HG02798 (cell line): ENCODE measurements around the gene CDH13.

Experiments used
- ATAC-seq: cut with Tn5 transposase; IDR thresholded peaks from one replicate; pipeline ENCODE4 v1.9.1; 2021; ENCODE audit warnings: mild to moderate bottlenecking; ENCODE audit not compliant: unreplicated experiment, poor library complexity

CDH13 gene

DNA sequence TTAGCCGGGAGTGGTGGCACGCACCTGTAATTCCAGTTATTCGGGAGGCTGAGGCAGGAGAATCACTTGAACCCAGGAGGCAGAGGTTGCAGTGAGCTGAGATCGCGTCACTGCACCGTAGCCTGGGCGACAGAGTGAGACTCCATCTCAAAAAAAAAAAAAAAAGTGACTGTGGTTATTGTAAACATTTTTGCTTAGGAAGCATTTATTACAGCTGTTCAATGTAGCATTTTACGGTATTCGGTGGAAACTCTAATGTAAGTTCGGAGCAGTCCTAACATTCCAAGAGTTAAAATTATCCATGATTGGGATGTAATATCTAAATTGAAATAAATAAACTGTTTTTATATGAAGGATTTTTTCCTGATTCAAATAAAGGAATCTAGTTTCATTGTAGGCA, 926.2 kb downstream of the CDH13 start:
- ATAC-seq, result no peak

DNA sequence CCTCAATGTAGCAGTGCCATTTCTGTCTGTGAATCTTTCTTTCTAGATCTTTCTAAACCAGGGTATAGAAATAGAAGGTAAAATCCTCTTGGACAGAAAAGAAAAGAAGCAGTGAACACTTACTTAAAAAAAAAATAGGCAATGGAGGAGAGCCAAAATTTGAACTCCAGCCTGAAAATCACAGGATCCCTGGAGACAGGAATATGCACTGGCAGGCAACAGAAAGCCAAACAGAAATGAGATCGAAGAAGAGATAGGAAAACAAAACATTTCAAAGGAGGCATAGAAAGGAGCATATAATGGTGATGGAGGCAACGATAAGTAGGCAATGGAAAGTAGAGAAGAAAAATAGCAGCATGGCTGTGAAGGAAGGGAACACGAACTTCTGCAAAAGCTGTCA, 927.3 kb downstream of the CDH13 start:
- no peak for ATAC-seq

DNA sequence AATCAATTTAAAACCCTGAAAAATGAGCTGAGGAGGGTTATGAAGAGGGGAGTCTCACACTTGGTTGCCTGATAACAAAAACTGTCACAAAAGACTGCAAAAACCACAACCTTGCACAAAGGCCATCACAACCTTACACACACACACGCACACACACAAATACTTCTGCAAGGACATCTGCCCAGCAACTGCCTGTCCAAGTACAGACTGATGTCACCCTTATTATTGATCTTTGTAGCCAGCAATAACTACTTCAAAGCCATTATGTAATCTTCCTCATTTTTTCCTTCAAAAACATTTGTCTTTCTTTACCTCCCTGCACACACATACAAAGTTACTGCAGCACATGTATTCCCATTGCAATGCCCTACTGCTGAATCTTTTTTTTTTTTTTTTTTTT, 927.8 kb downstream of the CDH13 start:
- ATAC-seq, result no peak

DNA sequence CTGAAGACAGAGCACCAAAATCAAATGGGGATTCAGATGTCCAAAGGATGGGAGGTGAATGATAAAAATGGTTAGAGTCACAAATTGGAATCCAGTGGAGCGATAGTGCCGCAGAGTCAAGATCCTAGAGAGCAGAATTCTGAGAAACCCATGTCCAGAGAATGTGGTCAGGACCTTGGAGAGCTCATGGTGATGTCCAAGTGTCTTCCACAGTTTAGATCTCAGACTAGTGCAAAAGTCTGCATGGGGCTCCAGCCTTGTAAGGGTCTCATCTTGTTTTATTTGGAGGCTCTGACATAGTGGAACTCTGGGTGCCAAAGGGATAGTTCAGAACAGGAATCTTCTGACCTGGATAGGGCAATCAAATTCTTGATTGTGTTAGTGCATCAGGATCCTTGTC, 935.1 kb downstream of the CDH13 start:
- no peak for ATAC-seq

DNA sequence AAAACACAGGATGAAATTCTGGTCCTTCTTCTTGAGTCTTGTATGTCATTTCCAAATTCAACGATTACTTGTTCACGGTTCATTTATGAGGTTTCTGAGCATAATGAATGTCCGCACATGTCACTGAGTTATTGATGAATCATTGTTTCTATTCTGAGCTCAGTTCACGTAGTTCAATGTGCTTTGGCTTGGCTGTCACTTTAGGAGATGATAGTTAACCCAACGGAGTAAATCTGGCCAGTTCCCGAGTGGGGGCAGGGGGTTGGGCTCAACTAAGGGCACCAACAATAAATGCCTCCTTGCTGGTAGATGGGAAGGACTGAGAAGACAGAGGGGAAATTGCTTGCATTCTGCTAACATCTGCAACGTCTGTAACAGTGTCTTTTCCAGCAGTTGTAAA, 941.6 kb downstream of the CDH13 start:
- ATAC-seq, result no peak

DNA sequence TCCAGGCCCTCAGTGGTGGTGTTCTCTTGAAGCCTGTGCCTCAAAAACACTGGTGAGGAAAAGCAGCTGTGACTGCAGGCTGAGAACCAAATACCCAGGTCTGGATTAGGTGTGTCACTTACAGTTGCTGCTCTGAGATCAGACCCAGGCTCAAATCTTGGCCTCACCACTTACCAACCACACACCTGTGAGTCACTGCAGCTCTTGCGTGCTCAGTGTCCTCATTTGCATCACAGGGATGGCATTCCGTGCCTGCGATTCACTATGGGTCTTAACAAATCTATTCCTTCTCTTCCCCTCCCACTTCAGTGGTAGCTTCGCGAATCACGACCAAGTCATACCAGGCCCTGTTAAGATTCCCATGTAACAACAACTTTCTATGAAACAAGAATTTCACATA, 947.6 kb downstream of the CDH13 start:
- no peak for ATAC-seq

DNA sequence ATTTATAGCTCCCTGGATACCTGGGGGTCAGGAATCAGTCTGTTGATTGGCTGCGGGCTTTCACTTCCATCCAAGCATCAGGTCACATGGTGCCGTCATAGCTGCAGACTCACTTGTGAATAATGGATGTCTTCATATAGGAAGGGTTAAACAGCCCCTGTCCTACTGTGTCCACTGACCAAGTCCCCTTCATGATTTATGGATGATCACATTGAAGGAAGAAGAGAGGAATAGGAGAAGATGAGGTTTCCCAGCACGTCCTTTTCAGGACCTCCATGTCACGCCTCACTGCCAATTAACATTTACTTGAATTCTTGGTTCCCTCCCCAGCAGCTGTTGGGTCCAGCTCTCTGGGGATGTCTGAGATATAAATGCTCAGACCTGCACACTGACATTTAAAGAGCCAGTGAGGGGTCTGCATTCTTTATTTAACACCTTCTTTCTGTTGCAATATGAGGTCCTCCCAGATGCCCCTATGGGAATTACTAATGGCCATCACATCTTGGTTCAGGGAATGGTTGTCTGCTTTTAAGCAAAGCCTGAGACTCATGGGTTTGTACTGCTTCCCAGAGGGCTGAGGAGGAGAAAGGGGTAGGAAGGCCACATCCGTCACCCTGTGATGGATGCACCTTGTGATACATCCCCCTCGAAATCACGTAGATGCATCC, 950.4 kb downstream of the CDH13 start:
- no peak for ATAC-seq

DNA sequence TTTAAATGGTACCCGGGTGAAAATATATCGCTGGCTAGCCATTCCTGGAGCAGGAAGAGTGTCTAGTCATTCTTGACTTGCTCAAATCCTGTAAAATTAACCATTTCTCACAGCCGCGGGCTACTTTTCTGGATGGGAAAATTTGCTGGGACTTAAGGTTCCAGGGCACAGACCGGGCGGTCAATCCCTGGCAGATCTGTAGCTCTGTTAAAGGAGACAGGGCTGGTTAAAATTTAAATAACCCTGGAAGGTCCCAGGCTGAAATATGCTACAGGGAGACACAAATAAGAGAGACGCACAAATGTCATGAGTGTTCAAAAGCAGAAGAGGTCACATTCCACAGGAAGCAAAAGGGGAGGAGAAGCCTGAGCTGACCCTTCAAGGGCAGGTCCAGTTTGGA, 951.4 kb downstream of the CDH13 start:
- ATAC-seq, result no peak

DNA sequence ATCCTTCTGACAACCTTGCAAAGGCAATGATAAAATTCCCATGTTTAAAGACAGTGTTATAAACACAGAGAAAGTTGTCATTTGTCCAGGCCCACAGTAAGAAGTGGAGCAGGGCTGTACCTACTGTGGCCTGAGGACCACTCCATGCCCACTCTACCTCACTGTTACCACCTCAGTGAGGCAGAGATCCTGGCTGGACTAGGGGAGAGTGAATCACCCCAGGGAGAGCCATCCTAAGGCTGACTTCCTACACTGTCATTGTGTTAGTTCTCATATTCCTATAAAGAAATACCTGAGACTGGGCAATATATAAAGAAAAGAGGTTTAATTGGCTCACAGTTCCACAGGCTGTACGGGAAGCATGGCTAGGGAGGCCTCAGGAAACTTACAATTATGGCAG, 952.3 kb downstream of the CDH13 start:
- no peak for ATAC-seq

DNA sequence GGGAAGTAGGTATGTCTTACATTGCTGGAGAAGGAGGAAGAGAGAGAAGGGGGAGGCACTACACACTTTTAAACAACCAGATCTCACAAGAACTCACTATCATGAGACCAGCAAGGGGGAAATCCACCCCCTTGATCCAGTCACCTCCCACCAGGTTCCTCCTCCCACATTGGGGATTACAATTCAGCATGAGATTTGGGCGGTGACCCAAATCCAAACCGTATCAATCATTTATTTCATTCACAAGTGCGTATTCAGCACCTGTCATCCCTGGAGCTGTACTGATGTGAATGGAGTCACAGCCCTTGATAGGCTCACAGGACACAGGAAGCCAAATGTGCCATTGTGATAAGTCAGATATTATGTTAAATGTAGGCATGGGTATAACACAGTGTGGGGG, 952.7 kb downstream of the CDH13 start:
- ATAC-seq, result no peak

DNA sequence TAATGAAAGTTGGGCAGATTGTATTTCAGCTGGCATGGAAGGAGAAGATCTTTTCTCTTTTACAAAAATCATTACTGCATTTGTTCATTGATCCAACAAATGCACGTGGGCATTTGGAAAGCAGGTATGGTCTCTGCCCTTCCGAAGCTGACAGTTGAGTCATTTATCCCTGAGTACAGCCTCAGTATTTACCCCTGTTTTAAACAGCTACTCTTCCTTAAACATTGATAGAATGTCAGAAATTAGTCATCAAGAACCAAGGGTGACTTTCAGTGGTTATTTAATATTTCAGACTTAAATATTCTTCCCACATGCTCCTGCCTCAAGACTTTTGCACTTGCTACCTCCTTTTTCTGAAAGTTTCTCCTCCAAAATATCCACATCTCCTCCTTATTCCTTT, 954.3 kb downstream of the CDH13 start:
- peak; percentile 57 for ATAC-seq

DNA sequence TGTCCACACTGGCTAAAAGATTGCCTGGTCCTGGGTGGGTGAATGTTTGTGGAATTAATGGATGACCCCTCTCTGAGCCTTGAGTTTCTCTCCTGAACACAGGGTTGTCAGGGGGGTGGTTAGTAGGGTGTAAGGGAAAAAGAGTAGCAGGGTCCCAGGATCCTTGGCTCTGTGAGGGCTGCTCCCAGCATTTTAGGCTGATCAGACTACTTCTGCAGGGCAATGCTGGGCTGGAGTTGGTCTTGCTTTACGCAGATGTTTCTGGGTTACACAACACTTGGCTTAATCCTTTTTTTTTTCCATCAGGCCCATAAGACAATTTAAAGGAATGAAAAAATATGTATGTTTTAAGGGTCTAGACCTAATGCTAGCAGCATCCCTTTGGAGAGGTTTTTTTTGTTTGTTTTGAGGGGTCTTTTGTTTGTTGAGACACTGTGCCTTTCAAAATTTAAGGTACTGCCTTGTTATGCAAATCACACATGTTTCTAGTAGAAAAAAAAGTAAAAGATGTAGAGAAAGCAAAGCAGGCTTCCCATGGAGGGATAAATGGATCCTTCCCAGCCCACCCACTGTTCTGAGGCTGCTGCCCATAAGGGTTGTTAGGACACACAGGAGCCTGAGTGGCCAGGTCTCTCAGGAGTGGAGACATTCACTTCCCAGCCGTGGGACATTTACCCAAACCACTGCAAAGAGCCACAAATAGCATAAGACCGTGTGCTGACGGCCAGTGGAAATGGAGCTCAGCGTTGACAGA, 955.4 kb downstream of the CDH13 start:
- no peak for ATAC-seq

DNA sequence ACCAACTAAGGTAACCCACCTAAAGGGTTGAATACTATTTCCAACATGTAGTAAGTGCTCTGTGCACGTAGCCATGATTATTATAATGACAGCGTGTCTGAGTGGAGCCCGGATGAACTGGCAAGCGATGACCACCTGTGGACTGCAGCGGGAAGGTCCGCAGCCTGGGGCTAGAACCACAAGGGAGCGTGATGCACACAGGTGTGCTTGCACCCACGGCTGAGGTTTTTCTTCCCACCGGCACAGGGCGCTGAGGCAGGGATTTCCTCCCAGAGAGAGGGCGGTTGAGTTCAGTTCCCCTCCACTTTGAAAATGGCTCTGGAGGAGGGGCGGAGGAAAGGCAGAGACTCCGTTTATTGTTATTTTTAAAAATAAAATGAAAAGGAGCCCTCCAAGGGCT, 959.3 kb downstream of the CDH13 start:
- ATAC-seq, result no peak

DNA sequence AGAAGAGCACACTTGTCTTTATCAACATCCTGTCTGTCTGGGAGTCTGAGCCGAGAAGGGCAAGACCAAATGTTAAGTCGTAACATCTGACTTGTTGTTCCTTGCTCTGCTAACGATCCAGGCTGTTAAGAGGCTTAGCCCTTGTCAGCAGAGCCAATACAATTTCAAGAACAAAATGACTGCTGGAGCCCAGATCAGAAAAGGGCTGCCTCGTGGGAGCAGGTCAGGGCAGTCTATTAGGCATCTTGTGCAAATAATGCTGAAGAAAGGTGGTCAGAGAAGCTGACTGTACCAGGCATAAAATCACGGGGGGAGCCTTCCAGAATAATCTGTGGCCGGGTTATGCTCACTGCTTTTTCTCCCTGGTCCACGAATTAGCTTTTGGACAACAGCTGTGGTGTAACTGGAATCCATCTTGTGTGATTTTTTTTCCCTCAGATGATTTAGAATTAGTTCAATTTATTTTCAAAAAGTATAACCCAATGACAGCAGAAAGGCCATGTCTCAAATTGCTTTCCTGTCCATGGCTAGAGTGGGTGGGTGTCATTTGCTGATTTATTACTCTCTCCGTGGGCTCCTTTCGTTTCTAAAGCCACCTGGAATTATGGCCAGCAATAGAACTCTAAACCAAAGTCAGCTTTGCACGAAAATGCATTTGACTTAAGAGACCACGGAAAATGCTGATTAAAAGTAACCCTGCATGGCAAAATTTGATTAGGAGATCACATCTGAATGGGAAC, 959.9 kb downstream of the CDH13 start:
- ATAC-seq, result no peak

DNA sequence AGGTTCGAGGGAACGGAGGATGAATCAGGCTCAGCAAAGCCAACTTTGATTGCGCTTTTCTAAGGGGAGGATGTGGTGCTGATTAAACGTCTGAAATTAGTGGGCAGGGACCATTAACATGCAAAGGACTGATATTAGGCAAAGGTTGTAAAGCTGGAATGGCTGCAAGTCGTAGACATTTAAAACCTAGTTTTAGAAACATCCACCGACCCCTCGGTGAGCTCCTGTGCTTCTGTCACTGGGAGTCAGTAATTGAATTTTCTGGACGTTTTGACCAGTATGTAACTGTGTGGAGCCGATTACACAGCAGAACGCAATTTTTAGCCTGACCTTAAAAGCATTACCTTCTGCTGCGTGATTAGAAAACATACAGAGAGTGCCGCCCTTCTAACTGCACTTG, 960.4 kb downstream of the CDH13 start:
- ATAC-seq, result no peak

DNA sequence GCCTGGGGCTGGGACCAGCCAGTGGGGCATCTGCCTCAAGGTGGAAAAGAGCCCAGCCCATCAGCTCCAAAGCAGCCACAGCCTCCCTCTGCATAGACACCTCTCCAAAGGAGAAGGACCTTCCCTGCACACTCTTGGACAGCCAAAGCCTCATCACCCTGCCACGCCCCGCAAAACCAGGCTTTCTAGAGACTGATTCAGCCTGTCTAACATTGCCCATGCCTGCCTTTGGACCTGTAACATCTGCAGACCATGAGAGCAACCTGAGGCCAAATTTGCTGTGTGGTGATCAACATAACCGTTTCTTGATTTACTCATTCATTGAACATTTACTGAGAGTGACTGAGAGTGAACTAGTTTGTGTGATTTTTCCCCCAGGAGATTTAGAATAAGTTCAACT, 961.3 kb downstream of the CDH13 start:
- ATAC-seq, result no peak

DNA sequence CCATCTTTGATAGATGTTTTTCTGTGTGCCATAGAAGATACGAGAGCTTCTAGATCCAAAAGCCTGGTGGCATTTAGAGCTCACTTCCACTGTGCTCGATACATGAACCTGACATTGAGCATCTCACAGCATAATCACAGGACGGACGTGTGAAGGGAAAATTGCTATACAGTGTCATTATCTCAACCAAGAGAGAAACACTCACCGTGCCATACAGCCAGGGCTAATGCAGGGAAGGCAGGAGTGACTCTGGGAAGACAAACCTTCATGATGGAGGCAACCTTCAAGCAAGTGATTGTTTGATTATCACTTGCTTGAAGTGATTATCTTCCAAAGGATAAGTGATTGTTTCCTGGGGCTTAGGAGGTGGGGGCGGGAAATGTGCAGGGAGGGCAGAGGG, 962.8 kb downstream of the CDH13 start:
- no peak for ATAC-seq

DNA sequence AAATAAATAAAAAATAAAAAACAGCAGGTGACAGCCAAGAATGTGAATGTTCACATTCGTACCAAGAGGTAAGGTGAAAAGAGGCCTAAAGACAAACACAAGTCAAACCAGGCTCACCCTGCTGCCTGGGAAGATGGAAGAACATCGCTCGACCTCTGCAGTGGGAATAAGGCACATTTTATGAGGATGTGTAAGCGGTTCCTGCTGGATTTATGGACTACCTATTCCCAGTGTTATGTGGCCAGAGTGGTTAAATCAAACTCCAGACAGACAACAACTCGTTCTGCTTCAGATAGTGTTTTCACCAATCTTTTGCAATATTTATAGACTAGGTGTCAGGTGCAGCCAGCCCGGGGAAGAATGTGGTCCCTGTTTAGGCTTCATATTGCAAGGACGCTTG, 966.0 kb downstream of the CDH13 start:
- no peak for ATAC-seq

DNA sequence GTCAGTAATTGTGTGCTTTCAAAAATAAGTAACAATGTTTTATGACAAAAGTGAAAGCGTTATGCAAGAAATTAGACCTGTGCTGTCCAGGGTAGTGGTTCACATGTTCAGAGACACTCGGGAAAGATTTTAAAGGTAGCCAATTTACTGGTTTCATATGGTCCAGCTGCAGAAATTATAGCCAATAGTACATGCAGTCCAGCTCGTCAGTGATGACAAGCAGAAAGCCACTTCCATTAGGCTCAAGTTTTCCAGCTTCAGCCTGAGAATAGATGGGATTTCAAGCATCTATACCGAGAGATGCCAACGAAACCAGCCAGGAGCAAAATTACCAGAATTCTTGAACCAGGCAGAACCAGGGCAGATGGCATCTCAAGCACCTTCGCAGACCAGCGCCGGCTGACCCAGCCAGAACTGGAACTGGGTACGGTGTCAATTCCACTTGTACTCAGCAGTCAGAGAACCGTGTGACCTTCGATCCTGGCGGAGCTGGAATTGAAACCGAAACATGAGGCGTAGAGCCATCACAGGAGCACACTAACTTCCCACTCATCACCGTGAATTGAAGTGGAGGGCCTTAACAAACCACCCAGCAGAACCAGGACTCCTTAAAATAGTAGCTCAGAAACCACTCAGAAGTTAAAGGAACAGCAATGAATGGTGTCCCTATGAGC, 973.2 kb downstream of the CDH13 start:
- ATAC-seq, result no peak

DNA sequence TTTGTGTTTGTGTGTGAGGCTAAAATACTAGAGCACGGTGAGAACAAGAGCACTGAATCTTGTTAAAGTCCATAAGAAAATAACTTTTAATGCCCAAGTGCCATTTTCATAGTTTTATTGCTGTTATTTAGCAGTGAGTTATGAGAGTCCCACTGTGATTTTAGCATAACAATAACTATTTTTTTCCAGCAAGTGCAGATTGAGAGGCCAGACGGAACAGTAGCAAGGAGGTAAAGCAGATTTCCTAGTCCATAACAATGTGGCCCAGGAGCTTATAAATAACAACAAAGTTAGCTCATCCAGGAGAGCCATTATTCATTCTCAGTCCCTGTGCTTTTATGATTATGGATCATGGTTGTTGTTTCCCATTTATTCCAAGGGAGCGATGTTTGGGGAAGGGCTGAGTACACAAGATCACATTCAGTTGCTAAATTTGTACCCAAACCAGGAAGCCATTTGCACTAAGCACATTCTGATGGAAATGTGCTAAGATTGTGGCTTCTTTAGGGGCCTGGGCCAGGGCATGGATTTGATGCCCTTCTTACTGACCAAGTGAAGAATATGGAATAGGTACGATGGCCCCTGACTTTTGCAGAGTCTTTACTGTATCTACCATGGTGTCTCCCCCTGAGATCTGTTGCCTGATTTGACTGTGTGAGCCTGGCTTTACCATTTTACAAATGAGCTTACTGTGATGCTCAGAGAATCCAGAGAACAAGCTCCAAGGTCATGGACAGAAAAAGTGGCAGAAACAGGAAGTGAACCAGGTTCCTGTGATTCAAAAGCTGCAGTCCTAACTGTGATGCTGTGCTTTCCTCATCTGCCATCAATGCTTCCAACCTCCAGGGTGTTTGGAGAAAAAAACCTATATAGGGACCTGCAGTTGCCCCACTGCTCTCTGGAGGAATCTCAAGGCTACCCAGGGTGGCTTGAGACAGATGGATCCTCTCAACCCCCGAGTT, 976.3 kb downstream of the CDH13 start:
- no peak for ATAC-seq
